Neural cell (in vitro differentiated cells): Measurements from ENCODE around the gene NTN3. TPM values are rescaled to one million over a fixed set of nuclear protein-coding genes. Genes with fewer than 3 reads are reported as not detected.

Experiments
- H2AFZ ChIP-seq: fragments of 200-600, 300-800 bp; sonication (generic), shearing (Covaris generic); 2 replicates; pipeline ENCODE4 v1.6.0; 2014; ENCODE audit warnings: low read depth, mild to moderate bottlenecking, antibody characterized with exemption, low read length, moderate library complexity
- H3F3A ChIP-seq: fragments of 200-600 bp; shearing (Covaris generic); 2 replicates; pipeline ENCODE4 v1.6.1; 2016; ENCODE audit warnings: mild to moderate bottlenecking, moderate library complexity, mixed read lengths, antibody characterized with exemption, low read length; ENCODE audit not compliant: insufficient read depth, poor library complexity, severe bottlenecking
- H3K27ac ChIP-seq: fragments of 200-600, 300-800 bp; sonication (generic), shearing (Covaris generic); 2 replicates; pipeline ENCODE4 v1.5.1; 2014; ENCODE audit warnings: mild to moderate bottlenecking, low read length, moderate library complexity
- H3K27me3 ChIP-seq: fragments of 300-800, 200-600 bp; sonication (generic), shearing (Covaris generic); 2 replicates; pipeline ENCODE4 v1.6.0; 2014; ENCODE audit warnings: mild to moderate bottlenecking, low read depth, low read length, moderate library complexity; ENCODE audit not compliant: insufficient read depth
- H3K36me3 ChIP-seq: fragments of 300-800, 200-600 bp; sonication (generic), shearing (Covaris generic); 2 replicates; pipeline ENCODE4 v1.5.1; 2014; ENCODE audit warnings: mild to moderate bottlenecking, antibody characterized with exemption, low read length, moderate library complexity; ENCODE audit not compliant: insufficient read depth
- H3K4me2 ChIP-seq: fragments of 300-800, 200-600 bp; sonication (generic), shearing (Covaris generic); 2 replicates; pipeline ENCODE4 v1.6.0; 2014; ENCODE audit warnings: mild to moderate bottlenecking, low read length
- H3K4me3 ChIP-seq: fragments of 300-800, 200-600 bp; sonication (generic), shearing (Covaris generic); 2 replicates; pipeline ENCODE4 v1.5.1; 2014; ENCODE audit warnings: mild to moderate bottlenecking, low read length, moderate library complexity
- H3K79me2 ChIP-seq: fragments of 200-600 bp; shearing (Covaris generic); replicated peaks from 2 replicates; pipeline ENCODE4 v1.6.0; 2014; ENCODE audit warnings: mild to moderate bottlenecking, low read length, moderate library complexity; ENCODE audit not compliant: insufficient read depth
- H3K9ac ChIP-seq: fragments of 300-800, 200-600 bp; sonication (generic), shearing (Covaris generic); 2 replicates; pipeline ENCODE4 v1.6.1; 2016; ENCODE audit warnings: mild to moderate bottlenecking, low read length, mixed read lengths
- H3K9me2 ChIP-seq: fragments of 200-600 bp; shearing (Covaris generic); 2 replicates; pipeline ENCODE4 v1.6.1; 2016; ENCODE audit warnings: mild to moderate bottlenecking, low read length, mixed read lengths; ENCODE audit not compliant: insufficient read depth
- H3K9me3 ChIP-seq: fragments of 200-600, 300-800 bp; sonication (generic), shearing (Covaris generic); 2 replicates; pipeline ENCODE4 v1.6.1; 2016; ENCODE audit warnings: mild to moderate bottlenecking, mixed run types, low read length, moderate library complexity, mixed read lengths
- H4K20me1 ChIP-seq: fragments of 200-600 bp; shearing (Covaris generic); 2 replicates; pipeline ENCODE4 v1.6.1; 2016; ENCODE audit warnings: mild to moderate bottlenecking, mixed run types; ENCODE audit not compliant: insufficient read depth
- CTCF ChIP-seq: fragments of 450-650 bp; IDR thresholded peaks from 2 replicates; pipeline ENCODE4 v1.5.1; 2014; ENCODE audit warnings: antibody characterized with exemption, mild to moderate bottlenecking, moderate library complexity; ENCODE audit not compliant: poor library complexity, severe bottlenecking
- EP300 ChIP-seq: fragments of 450-650 bp; conservative IDR thresholded peaks from 2 replicates; pipeline ENCODE4 v1.6.1; 2014; ENCODE audit warnings: antibody characterized with exemption, mild to moderate bottlenecking, moderate library complexity; ENCODE audit not compliant: poor library complexity, severe bottlenecking
- MXI1 ChIP-seq: fragments of 450-650 bp; conservative IDR thresholded peaks from 2 replicates; pipeline ENCODE4 v1.6.1; 2014; ENCODE audit warnings: antibody characterized with exemption, mild to moderate bottlenecking; ENCODE audit not compliant: poor library complexity, severe bottlenecking
- POLR2AphosphoS5 ChIP-seq: IDR thresholded peaks from 2 replicates; pipeline ENCODE4 v1.6.1; 2012
- RAD21 ChIP-seq: fragments of 450-650 bp; conservative IDR thresholded peaks from 2 replicates; pipeline ENCODE4 v1.6.1; 2014; ENCODE audit warnings: antibody characterized with exemption, mild to moderate bottlenecking, moderate library complexity
- REST ChIP-seq: IDR thresholded peaks from 2 replicates; pipeline ENCODE4 v1.6.1; 2012; ENCODE audit warnings: borderline replicate concordance
- SMC3 ChIP-seq: fragments of 450-650 bp; conservative IDR thresholded peaks from 2 replicates; pipeline ENCODE4 v1.6.1; 2014; ENCODE audit warnings: antibody characterized with exemption, mild to moderate bottlenecking, moderate library complexity; ENCODE audit not compliant: poor library complexity
- TAF1 ChIP-seq: IDR thresholded peaks from 2 replicates; pipeline ENCODE4 v1.6.1; 2012; ENCODE audit warnings: low read depth
- polyA plus RNA-seq: library from polyadenylated mRNA; depleted of rRNA; stranded (reverse); fragments of >200 nt; gene quantifications from 2 replicates; pipeline ENCODE4 v1.2.3, GENCODE V29; 2014

NTN3 gene
- polyA plus RNA-seq, 1 donor from 2014 or later = 1.2 TPM

DNA sequence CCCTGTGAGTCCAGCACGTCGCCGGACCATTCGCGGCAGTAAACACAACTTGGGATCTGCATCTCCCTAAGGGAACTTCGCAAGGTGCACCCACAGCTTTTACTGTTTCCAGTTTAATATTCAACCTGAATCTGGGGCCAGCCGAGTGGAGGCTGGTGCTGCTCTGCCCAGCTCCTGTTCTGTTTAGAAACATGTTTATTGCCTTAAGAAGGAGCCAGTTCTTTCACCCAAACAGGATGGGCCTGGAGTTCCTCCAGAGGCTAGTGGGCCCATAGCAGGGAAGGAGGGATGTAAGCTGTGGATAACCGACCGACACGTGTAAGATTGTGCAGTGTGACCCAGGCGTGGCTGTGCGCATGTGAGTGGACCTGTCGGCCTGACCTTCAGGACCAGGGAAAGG, 21.2 kb downstream of the NTN3 start:
- Histone ChIP-seq H3K9me3 (no peaks in the 10 kb centered on the region), H3K27ac (no peak overlapping the region), H3K9me2 (no peaks in the 10 kb centered on the region), H3K36me3 (no peaks in the 10 kb centered on the region), H3K27me3 (no peaks in the 10 kb centered on the region), H3K4me2 (no peak overlapping the region), H3K79me2 (no peaks in the 10 kb centered on the region), H3K9ac (no peak overlapping the region), H4K20me1 (no peaks in the 10 kb centered on the region), H2AFZ (no peak overlapping the region), H3F3A (no peaks in the 10 kb centered on the region), H3K4me3 (no peak overlapping the region)
- TF ChIP-seq MXI1 (no peak), RAD21 (no peak)

DNA sequence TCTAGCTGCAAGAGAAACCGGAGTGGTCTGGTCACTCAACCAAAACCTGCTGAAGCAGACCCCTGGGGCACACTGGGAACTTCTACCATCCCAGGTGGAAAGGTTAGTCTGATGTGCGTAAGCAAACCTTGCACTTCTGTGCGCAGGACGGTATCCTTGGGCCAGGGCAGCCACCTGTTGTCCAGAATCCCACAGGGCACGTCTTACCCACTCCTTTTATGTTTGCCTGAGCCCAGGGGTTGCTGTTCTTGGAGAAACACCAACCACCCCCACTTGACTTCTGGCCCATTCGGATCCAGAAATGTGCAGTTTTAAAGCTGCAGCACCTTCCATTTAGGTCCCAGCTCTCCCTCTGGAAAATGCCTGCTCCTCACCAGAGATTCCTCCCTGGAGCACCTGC, 22.5 kb downstream of the NTN3 start:
- H2AFZ ChIP-seq = no peak overlapping the region

More for the DNA sequence above, 22.5 kb downstream of the NTN3 start:
- no peak overlapping the region for H3K27ac ChIP-seq
- H4K20me1 ChIP-seq = no peaks in the 10 kb centered on the region
- H3F3A ChIP-seq = no peaks in the 10 kb centered on the region
- no peak overlapping the region for H3K9ac ChIP-seq
- no peaks in the 10 kb centered on the region for H3K9me3 ChIP-seq
- H3K27me3 ChIP-seq = no peaks in the 10 kb centered on the region
- H3K36me3 ChIP-seq = no peaks in the 10 kb centered on the region
- H3K9me2 ChIP-seq = no peaks in the 10 kb centered on the region
- H3K79me2 ChIP-seq = no peaks in the 10 kb centered on the region
- TF ChIP-seq RAD21 (no peak), SMC3 (no peak), EP300 (no peak), REST (no peak), CTCF (no peak), TAF1 (no peak), MXI1 (no peak), POLR2AphosphoS5 (no peak)
- H3K4me3 ChIP-seq = no peak overlapping the region
- no peak overlapping the region for H3K4me2 ChIP-seq
